GM21381 (cell line): Measurements from ENCODE around the gene ZFYVE26.
"Not testable (repeated sequence)": the region's sequence is repeated elsewhere in the genome, so short reads cannot be mapped to it uniquely, and the experiment has no call there.

ENCODE experiments used
- ATAC-seq: cut with Tn5 transposase; IDR thresholded peaks from one replicate; pipeline ENCODE4 v1.9.1; 2021; ENCODE audit warnings: mild to moderate bottlenecking, moderate library complexity; ENCODE audit not compliant: unreplicated experiment

The ZFYVE26 gene

GRCh38 chr14:67717048-67717447, 99.3 kb downstream of the ZFYVE26 start:
- no peak for ATAC-seq

GRCh38 chr14:67710209-67710608, 106.2 kb downstream of the ZFYVE26 start:
- no peak for ATAC-seq

GRCh38 chr14:67709796-67710195, 106.6 kb downstream of the ZFYVE26 start:
- ATAC-seq, result not testable (repeated sequence)

- not testable (repeated sequence) for ATAC-seq
These were observed 107.0 kb downstream of the ZFYVE26 start for GRCh38 chr14:67709346-67709745.

GRCh38 chr14:67705211-67705610, 111.2 kb downstream of the ZFYVE26 start:
- no peak for ATAC-seq

GRCh38 chr14:67704484-67705089, 111.8 kb downstream of the ZFYVE26 start:
- ATAC-seq, result no peak

GRCh38 chr14:67703997-67704396, 112.4 kb downstream of the ZFYVE26 start:
- no peak for ATAC-seq

GRCh38 chr14:67701492-67701891, 114.9 kb downstream of the ZFYVE26 start, which contains the start of gene RDH12:
RDH12 (plus strand) TSS chr14:67701886; CDS start chr14:67722643, 20,757 bp downstream.
- ATAC-seq, result not testable (repeated sequence)

- no peak for ATAC-seq
These were observed 118.2 kb downstream of the ZFYVE26 start for GRCh38 chr14:67698179-67698578.

- ATAC-seq, result no peak
These were observed 119.4 kb downstream of the ZFYVE26 start for GRCh38 chr14:67697006-67697405.
